ENCODE results near the gene EXOC6.

DNA sequence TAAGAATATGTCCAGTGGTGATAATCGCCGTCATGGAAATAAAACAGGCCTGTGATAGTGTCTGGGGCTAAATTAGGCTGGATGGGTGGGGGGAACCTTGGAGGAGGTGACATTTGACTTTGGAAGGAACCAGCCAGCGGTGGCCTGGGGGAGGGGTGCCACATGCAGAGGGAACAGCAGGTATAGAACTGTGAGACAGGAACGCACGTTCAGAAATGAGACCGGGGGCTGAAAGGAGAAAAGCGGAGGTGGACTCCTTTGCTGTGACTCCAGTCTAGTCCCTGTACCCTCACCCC, 222.8 kb downstream of the EXOC6 start:
- TF ChIP-seq POLR2A (IDR thresholded peaks at IDR 0.05), result no peak
- no peak for TF ChIP-seq CTCF (IDR thresholded peaks at IDR 0.05 in 8 of 11, conservative IDR thresholded peaks at IDR 0.05 in 3 of 11)
